Suprapubic skin (tissue), 4 donors: ENCODE data around the gene EXTL2.
"Not testable (repeated sequence)": the region's sequence is repeated elsewhere in the genome, so short reads cannot be mapped to it uniquely, and the experiment has no call there.

ENCODE experiments used
- EP300 ChIP-seq: sonication (generic); formaldehyde crosslinking; IDR thresholded peaks from one replicate; pipeline ENCODE4 v1.6.1; 2017; ENCODE audit warnings: antibody characterized with exemption
- POLR2A ChIP-seq, 2 donors: fragments of 450-650 bp; IDR thresholded peaks; one replicate each; pipeline ENCODE4 v1.6.1; 2017; ENCODE audit warnings: antibody characterized with exemption in 2 of 2, mild to moderate bottlenecking in 2 of 2, moderate library complexity in 2 of 2
- POLR2AphosphoS5 ChIP-seq, 3 donors: sonication (generic); formaldehyde crosslinking; IDR thresholded peaks; one replicate each; pipeline ENCODE4 v1.6.1; 2017; ENCODE audit warnings: antibody characterized with exemption in 3 of 3
- TF ChIP-seq, protein P1 (sequence below), 2 donors: fragments of 200-600 bp in 1 of 2; fragments of 450-650 bp in 1 of 2; sonication (generic) in 1 of 2; IDR thresholded peaks; one replicate each; pipeline ENCODE4 v1.5.1; 2016 to 2019; ENCODE audit warnings: antibody characterized with exemption in 2 of 2, mild to moderate bottlenecking in 1 of 2, moderate library complexity in 1 of 2

DNA sequence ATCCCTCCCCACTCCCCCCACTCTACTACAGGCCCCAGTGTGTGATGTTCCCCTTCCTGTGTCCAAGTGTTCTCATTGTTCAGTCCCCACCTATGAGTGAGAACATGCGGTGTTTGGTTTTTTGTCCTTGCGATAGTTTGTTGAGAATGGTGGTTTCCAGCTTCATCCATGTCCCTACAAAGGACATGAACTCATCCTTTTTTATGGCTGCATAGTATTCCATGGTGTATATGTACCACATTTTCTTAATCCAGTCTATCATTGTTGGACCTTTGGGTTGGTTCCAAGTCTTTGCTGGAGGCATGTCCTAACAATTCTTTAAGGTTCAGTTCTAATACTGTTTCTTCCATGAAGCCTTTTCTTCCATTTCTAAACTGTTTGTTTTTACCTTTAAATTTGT, 38.9 kb upstream of the EXTL2 start:
- TF ChIP-seq, protein P1, sequence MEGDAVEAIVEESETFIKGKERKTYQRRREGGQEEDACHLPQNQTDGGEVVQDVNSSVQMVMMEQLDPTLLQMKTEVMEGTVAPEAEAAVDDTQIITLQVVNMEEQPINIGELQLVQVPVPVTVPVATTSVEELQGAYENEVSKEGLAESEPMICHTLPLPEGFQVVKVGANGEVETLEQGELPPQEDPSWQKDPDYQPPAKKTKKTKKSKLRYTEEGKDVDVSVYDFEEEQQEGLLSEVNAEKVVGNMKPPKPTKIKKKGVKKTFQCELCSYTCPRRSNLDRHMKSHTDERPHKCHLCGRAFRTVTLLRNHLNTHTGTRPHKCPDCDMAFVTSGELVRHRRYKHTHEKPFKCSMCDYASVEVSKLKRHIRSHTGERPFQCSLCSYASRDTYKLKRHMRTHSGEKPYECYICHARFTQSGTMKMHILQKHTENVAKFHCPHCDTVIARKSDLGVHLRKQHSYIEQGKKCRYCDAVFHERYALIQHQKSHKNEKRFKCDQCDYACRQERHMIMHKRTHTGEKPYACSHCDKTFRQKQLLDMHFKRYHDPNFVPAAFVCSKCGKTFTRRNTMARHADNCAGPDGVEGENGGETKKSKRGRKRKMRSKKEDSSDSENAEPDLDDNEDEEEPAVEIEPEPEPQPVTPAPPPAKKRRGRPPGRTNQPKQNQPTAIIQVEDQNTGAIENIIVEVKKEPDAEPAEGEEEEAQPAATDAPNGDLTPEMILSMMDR (IDR thresholded peaks at IDR 0.05) = not testable (repeated sequence)
- not testable (repeated sequence) for TF ChIP-seq POLR2A (IDR thresholded peaks at IDR 0.05); POLR2AphosphoS5 (IDR thresholded peaks at IDR 0.05); EP300
